Endodermal cell (in vitro differentiated cells): ENCODE data around the gene MRO. TPM values are rescaled to one million over a fixed set of nuclear protein-coding genes. Genes with fewer than 3 reads are reported as not detected.
"Not testable (repeated sequence)": the region's sequence is repeated elsewhere in the genome, so short reads cannot be mapped to it uniquely, and the experiment has no call there.

Experiments
- DNase-seq: peaks from one replicate; pipeline ENCODE4 v3.0.0-alpha.2; 2017
- H3K27ac ChIP-seq: 2 replicates; pipeline ENCODE4 v1.5.1; 2013; ENCODE audit warnings: mild to moderate bottlenecking, low read depth, low read length, moderate library complexity
- H3K27me3 ChIP-seq: 2 replicates; pipeline ENCODE4 v1.6.1; 2013; ENCODE audit warnings: mild to moderate bottlenecking, low read length, moderate library complexity; ENCODE audit not compliant: insufficient read depth, control insufficient read depth, poor library complexity, severe bottlenecking
- H3K36me3 ChIP-seq: 2 replicates; pipeline ENCODE4 v1.7.0; 2013; ENCODE audit warnings: mild to moderate bottlenecking, low read length, moderate library complexity; ENCODE audit not compliant: control insufficient read depth, insufficient read depth
- H3K4me1 ChIP-seq: one replicate; pipeline ENCODE4 v1.7.0; 2013; ENCODE audit warnings: low read length; ENCODE audit not compliant: control insufficient read depth, insufficient read depth
- H3K4me3 ChIP-seq: 2 replicates; pipeline ENCODE4 v1.5.1; 2013; ENCODE audit warnings: mild to moderate bottlenecking, low read length, moderate library complexity
- H3K9ac ChIP-seq: 2 replicates; pipeline ENCODE4 v1.6.1; 2013; ENCODE audit warnings: mild to moderate bottlenecking, low read length, moderate library complexity; ENCODE audit not compliant: poor library complexity, severe bottlenecking; ENCODE audit errors: extremely low read depth
- H3K9me3 ChIP-seq: 2 replicates; pipeline ENCODE4 v1.6.1; 2013; ENCODE audit warnings: mild to moderate bottlenecking, low read length, moderate library complexity; ENCODE audit not compliant: control insufficient read depth
- H3K27ac Mint-ChIP-seq: 2 replicates; pipeline ENCODE4 v1.8.0; 2020; ENCODE audit warnings: mixed read lengths
- H3K27me3 Mint-ChIP-seq: 2 replicates; pipeline ENCODE4 v1.8.0; 2021; ENCODE audit warnings: mild to moderate bottlenecking, mixed read lengths; ENCODE audit not compliant: insufficient read depth
- H3K36me3 Mint-ChIP-seq: 2 replicates; pipeline ENCODE4 v1.8.0; 2020; ENCODE audit warnings: low read depth, mixed read lengths
- H3K4me1 Mint-ChIP-seq: 2 replicates; pipeline ENCODE4 v1.8.0; 2020; ENCODE audit warnings: mixed read lengths
- H3K4me3 Mint-ChIP-seq: 2 replicates; pipeline ENCODE4 v1.8.0; 2020; ENCODE audit warnings: mild to moderate bottlenecking, moderate library complexity, mixed read lengths
- H3K9me3 Mint-ChIP-seq: 2 replicates; pipeline ENCODE4 v1.8.0; 2020; ENCODE audit warnings: mild to moderate bottlenecking, mixed read lengths
- CTCF ChIP-seq: fragments of 200-600 bp; sonication (generic); conservative IDR thresholded peaks from 2 replicates; pipeline ENCODE4 v1.5.0; 2021; ENCODE audit warnings: antibody characterized with exemption, mild to moderate bottlenecking
- WGBS, 2 experiments: methylation state at CpG; one replicate each; pipeline versions ENCODE4 v1.1.5 to v1.1.7; 2013; ENCODE audit warnings: missing lambda C conversion rate in 2 of 2, mixed read lengths in 1 of 2; ENCODE audit not compliant: insufficient coverage in 1 of 2, insufficient read length in 1 of 2; 5-methylcytosine and 5-hydroxymethylcytosine counted together
- total RNA-seq, 2 donors: library from RNA; stranded (reverse); fragmentation: NEBNext Ultra II Directional in 1 of 2; extraction: Animal tissue kit (Norgen Biotek cat#: 25700) in 1 of 2; gene quantifications; 2 replicates in 1 of 2; 3 replicates in 1 of 2; pipeline ENCODE4 v1.2.1, GENCODE V29; 2021

Gene MRO
- total RNA-seq, 2 donors from 2014 or later, result 0.35 to 0.55 TPM

DNA sequence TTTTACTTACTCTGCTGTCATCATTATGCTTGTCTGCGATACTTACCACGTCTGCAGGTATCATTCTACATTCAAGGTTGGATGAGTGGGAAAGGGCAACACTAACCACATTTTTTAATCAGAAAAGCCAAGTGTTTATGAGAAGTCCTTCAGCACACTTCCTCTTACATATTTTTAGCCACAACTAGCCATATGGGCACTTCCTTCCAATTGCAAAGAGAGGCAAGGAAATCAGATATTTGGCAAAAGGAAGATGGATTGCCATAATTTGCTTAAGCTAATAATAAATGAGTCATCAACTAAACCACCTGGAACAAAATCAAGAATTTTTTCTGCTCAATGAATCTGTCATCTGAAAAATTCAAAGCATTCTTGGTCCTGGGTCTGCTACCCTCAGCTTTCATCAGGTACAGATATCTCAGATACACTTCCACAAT lies 16.7 kb upstream of the MRO start:
- Histone ChIP-seq H3K27me3 (no peaks in the 10 kb centered on the region), H3K27ac (no peak overlapping the region), H3K36me3 (no peaks in the 10 kb centered on the region), H3K9ac (no peak overlapping the region), H3K4me1 (peaks cover 4% of the 10 kb centered on the region), H3K9me3 (no peaks in the 10 kb centered on the region), H3K4me3 (no peak overlapping the region)
- H3K36me3 Mint-ChIP-seq, result no peaks in the 10 kb centered on the region
- WGBS, 2 experiments, result 94% methylated on average over 2 of the region's 2 CpGs; no CpG with 5 or more reads in 1 of the 2 experiments
- H3K27me3 Mint-ChIP-seq, result no peaks in the 10 kb centered on the region
- peaks cover 3% of the 10 kb centered on the region for H3K4me1 Mint-ChIP-seq
- no peak overlapping the region for H3K27ac Mint-ChIP-seq
- H3K4me3 Mint-ChIP-seq, result no peak overlapping the region
- no peak for TF ChIP-seq CTCF
- no peaks in the 10 kb centered on the region for H3K9me3 Mint-ChIP-seq
- no peak for DNase-seq

DNA sequence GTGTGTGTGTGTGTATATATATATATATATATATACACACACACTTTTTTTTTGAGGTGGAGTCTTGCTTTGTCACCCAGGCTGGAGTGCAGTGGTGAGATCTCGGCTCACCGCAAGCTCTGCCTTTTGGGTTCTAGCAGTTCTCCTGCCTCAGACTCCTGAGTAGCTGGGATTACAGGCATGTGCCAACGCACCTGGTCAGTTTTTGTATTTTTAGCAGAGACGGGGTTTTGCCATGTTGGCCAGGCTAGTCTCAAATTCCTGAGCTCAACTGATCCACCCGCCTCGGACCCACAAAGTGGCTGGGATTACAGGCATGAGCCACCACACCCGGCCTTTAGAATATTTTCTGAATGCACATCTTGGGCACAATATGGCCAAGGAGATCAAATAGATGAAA lies 13.7 kb upstream of the MRO start:
- H3K4me1 ChIP-seq, H3K36me3 ChIP-seq, H3K27me3 Mint-ChIP-seq, H3K36me3 Mint-ChIP-seq, H3K9me3 ChIP-seq, DNase-seq, H3K9ac ChIP-seq, H3K4me3 Mint-ChIP-seq, H3K27ac Mint-ChIP-seq, H3K27ac ChIP-seq, H3K4me1 Mint-ChIP-seq, H3K27me3 ChIP-seq, H3K9me3 Mint-ChIP-seq, H3K4me3 ChIP-seq: not testable (repeated sequence)
- 94 to 98% methylated on average over 5 to 7 of the region's 7 CpGs for WGBS, 2 experiments

DNA sequence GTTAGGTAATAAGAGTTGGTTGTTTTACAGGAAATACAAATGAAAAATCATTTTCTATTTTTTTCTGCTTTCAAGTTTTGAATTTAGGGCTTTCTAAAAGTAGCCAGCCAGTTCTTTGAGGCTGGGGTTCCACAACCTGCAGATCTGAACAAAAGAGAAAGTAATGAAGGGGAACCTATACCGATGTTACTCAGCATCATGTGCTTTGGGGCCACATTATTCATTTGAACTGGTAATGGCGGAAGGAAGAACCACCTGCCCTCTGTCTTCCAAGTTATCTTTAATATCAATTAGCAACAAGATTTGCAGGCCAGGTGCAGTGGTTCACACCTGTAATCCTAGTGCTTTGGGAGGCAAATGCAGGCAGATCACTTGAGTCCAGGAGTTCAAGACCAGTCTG lies 12.9 kb upstream of the MRO start:
- Mint-ChIP-seq H3K27me3 (no peaks in the 10 kb centered on the region), H3K4me1 (peaks cover 2% of the 10 kb centered on the region)

More for the DNA sequence above, 12.9 kb upstream of the MRO start:
- Mint-ChIP-seq H3K9me3 (no peaks in the 10 kb centered on the region), H3K4me3 (no peak overlapping the region), H3K27ac (no peak overlapping the region), H3K36me3 (no peaks in the 10 kb centered on the region)
- no peaks in the 10 kb centered on the region for H3K27me3 ChIP-seq
- no peaks in the 10 kb centered on the region for H3K9me3 ChIP-seq
- no peaks in the 10 kb centered on the region for H3K36me3 ChIP-seq
- no peak overlapping the region for H3K27ac ChIP-seq
- H3K9ac ChIP-seq, result no peak overlapping the region
- H3K4me1 ChIP-seq, result no peaks in the 10 kb centered on the region
- TF ChIP-seq CTCF, result no peak
- 89 to 94% methylated on average over 1 to 2 of the region's 2 CpGs for WGBS, 2 experiments
- DNase-seq, result no peak
- no peak overlapping the region for H3K4me3 ChIP-seq
